Right lobe of liver (tissue), 6 donors: ENCODE results near the gene SLC39A11. TPM values are rescaled to one million over a fixed set of nuclear protein-coding genes. Genes with fewer than 3 reads are reported as not detected.

ENCODE experiments used
- ATAC-seq, 4 donors: fragments of 200-7000 bp; cut with Tn5 transposase; one replicate each; pipeline ENCODE4 v1.9.1; 2020; ENCODE audit warnings: mild to moderate bottlenecking in 4 of 4, moderate library complexity in 4 of 4
- DNase-seq, 3 donors: peaks; one replicate each; pipeline ENCODE4 v3.0.0-alpha.2; 2020
- H3K27ac ChIP-seq, 3 donors: fragments of 200-600 bp; one replicate each; pipeline ENCODE4 v1.8.0; 2022
- H3K27me3 ChIP-seq, 2 donors: fragments of 200-600 bp; one replicate each; pipeline ENCODE4 v1.8.0; 2022
- H3K36me3 ChIP-seq, 4 donors: fragments of 200-600 bp; sonication (generic) in 1 of 4; one replicate each; pipeline versions ENCODE4 v1.5.1 to v1.8.0; 2017 to 2022; ENCODE audit warnings: control low read depth in 1 of 4
- H3K4me1 ChIP-seq, 4 donors: fragments of 200-600 bp; sonication (generic) in 1 of 4; one replicate each; pipeline versions ENCODE4 v1.5.1 to v1.8.0; 2017 to 2022; ENCODE audit warnings: control low read depth in 1 of 4
- H3K4me3 ChIP-seq, 3 donors: fragments of 200-600 bp; one replicate each; pipeline ENCODE4 v1.8.0; 2022
- H3K9me3 ChIP-seq, 4 donors: fragments of 200-600 bp; sonication (generic) in 1 of 4; one replicate each; pipeline versions ENCODE4 v1.5.1 to v1.8.0; 2017 to 2022; ENCODE audit warnings: control low read depth in 1 of 4
- POLR2A ChIP-seq: fragments of 450-650 bp; IDR thresholded peaks from one replicate; pipeline ENCODE4 v1.6.1; 2017; ENCODE audit warnings: antibody characterized with exemption, mild to moderate bottlenecking
- WGBS: methylation state at CpG from one replicate; pipeline ENCODE4 v1.1.6; 2018; ENCODE audit warnings: low coverage, low lambda C conversion rate; ENCODE audit not compliant: insufficient coverage; ENCODE audit errors: missing lambda C conversion rate; 5-methylcytosine and 5-hydroxymethylcytosine counted together
- intact Hi-C, 2 donors: fragments of 100-400 bp; cut with DNase I; formaldehyde crosslinking; loops; one replicate each; pipeline versions ENCODE4 v1.11.2 to v1.14.1; 2022
- total RNA-seq, 6 experiments: library from RNA; depleted of rRNA in 2 of 6; stranded (reverse); fragments of >200 nt in 2 of 6; fragmentation: NEBNext Ultra II Directional in 3 of 6; extraction: Animal tissue kit (Norgen Biotek cat#: 25700) in 3 of 6; gene quantifications; one replicate each; pipeline versions ENCODE4 v1.1.0 to v1.2.4, GENCODE V29; 2016 to 2023
- TF ChIP-seq, protein P1 (sequence below), 4 donors: fragments of 200-600 bp in 3 of 4; fragments of 450-650 bp in 1 of 4; IDR thresholded peaks; one replicate each; pipeline versions ENCODE4 v1.5.1 to v1.8.0; 2016 to 2022; ENCODE audit warnings: antibody characterized with exemption in 4 of 4, mild to moderate bottlenecking in 2 of 4
- donor health status: DM: no; HTN: yes; CAD: no.
- donor health status: DM: no; HTN: no; CAD: no.
- donor health status: DM: no; HTN: no; CAD: no.
- donor health status: DM: no; HTN: yes; CAD: no.
- donor health status: DM: no; HTN: yes; CAD: no.

Gene SLC39A11
- total RNA-seq, 6 experiments from 2014 or later, result 25.4 to 49.6 (median 39.3) TPM

GRCh38 chr17:72947475-72947874 lies 145.0 kb downstream of the SLC39A11 start:
- Histone ChIP-seq H3K4me3 (no peak overlapping the region), H3K27ac (no peak overlapping the region), H3K36me3 (no peaks in the 10 kb centered on the region), H3K9me3 (no peaks in the 10 kb centered on the region), H3K4me1 (no peaks in the 10 kb centered on the region), H3K27me3 (no peaks in the 10 kb centered on the region)
- no peak for TF ChIP-seq POLR2A
- TF ChIP-seq, protein P1, sequence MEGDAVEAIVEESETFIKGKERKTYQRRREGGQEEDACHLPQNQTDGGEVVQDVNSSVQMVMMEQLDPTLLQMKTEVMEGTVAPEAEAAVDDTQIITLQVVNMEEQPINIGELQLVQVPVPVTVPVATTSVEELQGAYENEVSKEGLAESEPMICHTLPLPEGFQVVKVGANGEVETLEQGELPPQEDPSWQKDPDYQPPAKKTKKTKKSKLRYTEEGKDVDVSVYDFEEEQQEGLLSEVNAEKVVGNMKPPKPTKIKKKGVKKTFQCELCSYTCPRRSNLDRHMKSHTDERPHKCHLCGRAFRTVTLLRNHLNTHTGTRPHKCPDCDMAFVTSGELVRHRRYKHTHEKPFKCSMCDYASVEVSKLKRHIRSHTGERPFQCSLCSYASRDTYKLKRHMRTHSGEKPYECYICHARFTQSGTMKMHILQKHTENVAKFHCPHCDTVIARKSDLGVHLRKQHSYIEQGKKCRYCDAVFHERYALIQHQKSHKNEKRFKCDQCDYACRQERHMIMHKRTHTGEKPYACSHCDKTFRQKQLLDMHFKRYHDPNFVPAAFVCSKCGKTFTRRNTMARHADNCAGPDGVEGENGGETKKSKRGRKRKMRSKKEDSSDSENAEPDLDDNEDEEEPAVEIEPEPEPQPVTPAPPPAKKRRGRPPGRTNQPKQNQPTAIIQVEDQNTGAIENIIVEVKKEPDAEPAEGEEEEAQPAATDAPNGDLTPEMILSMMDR (IDR thresholded peaks at IDR 0.05), result no peak
- 75% methylated on average over 1 of the region's 10 CpGs for WGBS
- intact Hi-C loops, result no loop called here
- ATAC-seq (no peak), DNase-seq (no peak)

DNA sequence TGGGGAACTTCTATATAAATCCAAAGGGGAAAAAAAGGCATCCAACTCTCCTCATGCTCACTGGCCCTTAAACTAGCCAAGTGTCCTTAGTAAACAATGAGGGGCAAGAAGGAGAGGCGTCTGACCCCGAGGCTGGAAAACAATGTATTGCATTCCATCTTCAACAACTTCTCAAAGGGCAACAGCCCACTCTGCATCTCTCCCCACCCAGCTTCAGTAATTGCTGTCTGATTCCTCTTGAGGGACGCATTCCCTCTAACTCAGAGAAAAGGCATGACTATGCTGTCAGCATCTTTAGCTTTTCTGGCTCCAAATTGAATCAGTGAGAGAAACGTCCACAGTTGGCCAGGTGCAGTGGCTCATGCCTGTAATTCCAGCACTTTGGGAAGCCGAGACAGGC lies 145.8 kb downstream of the SLC39A11 start:
- WGBS, result 81% methylated on average over 5 of the region's 5 CpGs

GRCh38 chr17:72946156-72946555 lies 146.3 kb downstream of the SLC39A11 start:
- intact Hi-C loops, result no loop called here
- DNase-seq (no peak), ATAC-seq (no peak)
- no peak for TF ChIP-seq POLR2A
- TF ChIP-seq, protein P1 (IDR thresholded peaks at IDR 0.05), result no peak
- Histone ChIP-seq H3K9me3 (no peaks in the 10 kb centered on the region), H3K27me3 (no peaks in the 10 kb centered on the region), H3K4me3 (no peak overlapping the region), H3K27ac (no peak overlapping the region), H3K4me1 (no peaks in the 10 kb centered on the region), H3K36me3 (no peaks in the 10 kb centered on the region)
- 86% methylated on average over 3 of the region's 3 CpGs for WGBS

More for the DNA sequence above, 145.8 kb downstream of the SLC39A11 start:
- Histone ChIP-seq H3K4me3 (no peak overlapping the region), H3K9me3 (no peaks in the 10 kb centered on the region), H3K27me3 (no peaks in the 10 kb centered on the region), H3K4me1 (no peaks in the 10 kb centered on the region), H3K36me3 (no peaks in the 10 kb centered on the region), H3K27ac (no peak overlapping the region)
- DNase-seq (no peak), ATAC-seq (no peak)
- intact Hi-C loops, result no loop called here
- TF ChIP-seq, protein P1 (IDR thresholded peaks at IDR 0.05), result no peak
- no peak for TF ChIP-seq POLR2A

DNA sequence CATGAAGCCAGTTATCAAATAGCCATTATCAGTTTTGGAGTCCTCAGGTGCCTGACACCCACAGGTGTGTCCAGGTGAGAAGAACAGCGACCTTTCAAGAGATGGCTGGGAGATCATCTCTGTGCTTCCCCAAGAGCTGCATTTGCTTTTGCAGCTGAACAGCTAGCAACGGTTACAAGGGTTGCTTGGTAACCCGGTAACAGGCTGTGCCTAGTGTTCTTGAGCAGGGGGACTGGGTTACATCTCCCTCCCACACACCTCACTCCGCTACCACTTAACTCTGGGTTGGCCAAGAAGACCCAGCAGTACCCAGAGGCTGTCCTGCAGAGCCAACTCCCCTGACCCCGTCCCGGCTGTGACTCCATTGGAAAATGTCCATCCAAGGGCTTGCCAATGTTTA lies 147.0 kb downstream of the SLC39A11 start:
- WGBS, result no CpG with 5 or more reads among the region's 6 CpGs
- TF ChIP-seq, protein P1 (IDR thresholded peaks at IDR 0.05), result no peak
- no peak for TF ChIP-seq POLR2A
- ATAC-seq (no peak), DNase-seq (no peak)
- Histone ChIP-seq H3K4me1 (no peaks in the 10 kb centered on the region), H3K27me3 (no peaks in the 10 kb centered on the region), H3K9me3 (no peaks in the 10 kb centered on the region), H3K4me3 (no peak overlapping the region), H3K27ac (no peak overlapping the region), H3K36me3 (no peaks in the 10 kb centered on the region)
- intact Hi-C loops, result no loop called here
